Heart left ventricle (tissue), 16 donors: ENCODE results near the gene CPA5. TPM values are rescaled to one million over a fixed set of nuclear protein-coding genes. Genes with fewer than 3 reads are reported as not detected.

Source experiments
- ATAC-seq, 4 donors: fragments of 200-7000 bp; cut with Tn5 transposase; one replicate each; pipeline ENCODE4 v1.9.1; 2020 to 2022; ENCODE audit warnings: moderate library complexity in 4 of 4, mild to moderate bottlenecking in 3 of 4, moderate number of reproducible peaks in 1 of 4
- DNase-seq, 5 donors: peaks; one replicate each; pipeline ENCODE4 v3.0.0-alpha.2; 2020
- H3K27ac ChIP-seq, 12 donors: fragments of 200-600 bp; sonication (generic) in 4 of 12; one replicate each; pipeline versions ENCODE4 v1.5.0 to v1.8.0; 2016 to 2022; ENCODE audit warnings: mild to moderate bottlenecking in 2 of 12
- H3K27me3 ChIP-seq, 9 donors: fragments of 200-600 bp; sonication (generic) in 2 of 9; one replicate each; pipeline versions ENCODE4 v1.5.1 to v1.8.0; 2016 to 2022; ENCODE audit warnings: mild to moderate bottlenecking in 3 of 9
- H3K36me3 ChIP-seq, 9 donors: fragments of 200-600 bp; sonication (generic) in 2 of 9; one replicate each; pipeline versions ENCODE4 v1.5.0 to v1.8.0; 2018 to 2022; ENCODE audit warnings: mild to moderate bottlenecking in 2 of 9
- H3K4me1 ChIP-seq, 12 donors: fragments of 200-600 bp; sonication (generic) in 4 of 12; one replicate each; pipeline versions ENCODE4 v1.5.0 to v1.8.0; 2016 to 2022; ENCODE audit warnings: mild to moderate bottlenecking in 3 of 12
- H3K4me3 ChIP-seq, 12 donors: fragments of 200-600 bp; sonication (generic) in 4 of 12; one replicate each; pipeline versions ENCODE4 v1.5.0 to v1.8.0; 2017 to 2022; ENCODE audit warnings: mild to moderate bottlenecking in 9 of 12, moderate library complexity in 4 of 12
- H3K9me3 ChIP-seq, 12 donors: fragments of 200-600 bp; sonication (generic) in 4 of 12; one replicate each; pipeline versions ENCODE4 v1.5.0 to v1.8.0; 2016 to 2022; ENCODE audit warnings: mild to moderate bottlenecking in 1 of 12
- POLR2A ChIP-seq, 2 donors: fragments of 450-650 bp; IDR thresholded peaks; one replicate each; pipeline ENCODE4 v1.6.1; 2017; ENCODE audit warnings: antibody characterized with exemption in 2 of 2, mild to moderate bottlenecking in 2 of 2, moderate library complexity in 2 of 2
- WGBS, 4 donors: extraction: QIAGEN DNeasy Blood & Tissue Kit in 2 of 4; methylation state at CpG; one replicate each; pipeline versions ENCODE4 v1.1.5 to v1.1.7; 2013 to 2018; 5-methylcytosine and 5-hydroxymethylcytosine counted together
- intact Hi-C, 10 donors: fragments of 100-400 bp; cut with DNase I; formaldehyde crosslinking; loops; one replicate each; pipeline versions ENCODE4 v1.11.1 to v1.14.2; 2022
- polyA plus RNA-seq, 2 donors: library from polyadenylated mRNA; stranded (reverse); fragments of 200-250 nt; gene quantifications; one replicate each; pipeline ENCODE4 v1.2.3, GENCODE V29; 2013
- total RNA-seq, 9 donors: library from RNA; depleted of rRNA in 2 of 9; stranded (reverse); fragments of >200 nt in 2 of 9; fragmentation: NEBNext Ultra II Directional in 3 of 9; extraction: Animal tissue kit (Norgen Biotek cat#: 25700) in 3 of 9; gene quantifications; one replicate each; pipeline versions ENCODE4 v1.1.0 to v1.2.4, GENCODE V29; 2016 to 2023
- TF ChIP-seq, protein P1 (sequence below), 12 donors: fragments of 200-600 bp; sonication (generic) in 4 of 12; IDR thresholded peaks; one replicate each; pipeline versions ENCODE4 v1.5.0 to v1.8.0; 2018 to 2022; ENCODE audit warnings: antibody characterized with exemption in 12 of 12, mild to moderate bottlenecking in 5 of 12
- donor health status: ischemic (EF 13 %, LVEDD 7.1; RV severe dilation, severe dysfunction).
- donor health status: healthy with polysubstance abuse.
- donor health status: DM: no; HTN: yes; CAD: no.
- donor health status: DM: no; HTN: no; CAD: no.
- donor health status: ischemic (EF 25% LVEDD 6.9; RV normal size, moderate dysfunction).
- donor health status: ischemic (EF 25% LVEDD 5.7; RV mildly dilated, moderate dysfunction).
- donor health status: healthy.
- donor health status: DM: yes; HTN: yes; CAD: no.
- donor health status: ischemic (EF 35%, LVEDD 5.7; RV mildly dilated, moderate dysfunction).
- donor health status: nonischemic (EF 11% LVEDD 7.7; RV severe dilation, severe dysfunction).
- donor health status: DM: yes; HTN: yes; CAD: no.
- donor health status: PGD.
- donor health status: ischemic (EF 29% LVEDD 5.4; RV normal size, mild dysfunction).
- donor health status: nonischemic (EF 23%, LVEDD 6.1; RV moderate dilation, normal function).

CPA5 gene
- total and polyA plus RNA-seq, 11 donors, result not detected

DNA sequence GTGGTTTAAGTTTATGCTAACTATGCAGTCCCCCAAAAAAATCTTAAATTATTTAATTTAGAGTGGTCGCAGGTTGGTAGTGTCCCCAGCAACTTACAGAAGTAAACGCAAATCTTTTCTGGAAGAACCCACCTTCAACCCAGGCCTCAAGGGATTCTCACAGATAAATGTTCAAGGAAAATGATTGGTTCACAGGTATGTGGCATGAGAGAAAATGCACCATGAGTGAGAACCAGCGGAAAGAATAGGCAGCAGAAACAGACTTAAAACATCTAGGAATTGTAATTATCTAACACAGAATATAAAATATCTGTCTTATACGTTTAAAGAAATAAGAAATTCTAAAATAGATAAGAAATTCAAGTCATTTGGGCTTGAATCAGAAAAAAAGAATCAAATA, 2.7 kb upstream of the CPA5 start:
- Histone ChIP-seq H3K4me1 (no peaks in the 10 kb centered on the region), H3K4me3 (no peak overlapping the region), H3K36me3 (no peaks in the 10 kb centered on the region), H3K27me3 (peaks cover 0 to 5% (median 0%) of the 10 kb centered on the region in 9 donors), H3K9me3 (peaks cover 0 to 12% (median 0%) of the 10 kb centered on the region in 12 donors), H3K27ac (no peak overlapping the region)
- intact Hi-C loops, result no loop called here
- ATAC-seq, result no peak
- 93 to 94% (median 93%) methylated on average over 4 of the region's 4 CpGs for WGBS, 4 donors
- no peak for TF ChIP-seq POLR2A (IDR thresholded peaks at IDR 0.05)
- TF ChIP-seq, protein P1, sequence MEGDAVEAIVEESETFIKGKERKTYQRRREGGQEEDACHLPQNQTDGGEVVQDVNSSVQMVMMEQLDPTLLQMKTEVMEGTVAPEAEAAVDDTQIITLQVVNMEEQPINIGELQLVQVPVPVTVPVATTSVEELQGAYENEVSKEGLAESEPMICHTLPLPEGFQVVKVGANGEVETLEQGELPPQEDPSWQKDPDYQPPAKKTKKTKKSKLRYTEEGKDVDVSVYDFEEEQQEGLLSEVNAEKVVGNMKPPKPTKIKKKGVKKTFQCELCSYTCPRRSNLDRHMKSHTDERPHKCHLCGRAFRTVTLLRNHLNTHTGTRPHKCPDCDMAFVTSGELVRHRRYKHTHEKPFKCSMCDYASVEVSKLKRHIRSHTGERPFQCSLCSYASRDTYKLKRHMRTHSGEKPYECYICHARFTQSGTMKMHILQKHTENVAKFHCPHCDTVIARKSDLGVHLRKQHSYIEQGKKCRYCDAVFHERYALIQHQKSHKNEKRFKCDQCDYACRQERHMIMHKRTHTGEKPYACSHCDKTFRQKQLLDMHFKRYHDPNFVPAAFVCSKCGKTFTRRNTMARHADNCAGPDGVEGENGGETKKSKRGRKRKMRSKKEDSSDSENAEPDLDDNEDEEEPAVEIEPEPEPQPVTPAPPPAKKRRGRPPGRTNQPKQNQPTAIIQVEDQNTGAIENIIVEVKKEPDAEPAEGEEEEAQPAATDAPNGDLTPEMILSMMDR (IDR thresholded peaks at IDR 0.05), result no peak
- DNase-seq, result no peak

DNA sequence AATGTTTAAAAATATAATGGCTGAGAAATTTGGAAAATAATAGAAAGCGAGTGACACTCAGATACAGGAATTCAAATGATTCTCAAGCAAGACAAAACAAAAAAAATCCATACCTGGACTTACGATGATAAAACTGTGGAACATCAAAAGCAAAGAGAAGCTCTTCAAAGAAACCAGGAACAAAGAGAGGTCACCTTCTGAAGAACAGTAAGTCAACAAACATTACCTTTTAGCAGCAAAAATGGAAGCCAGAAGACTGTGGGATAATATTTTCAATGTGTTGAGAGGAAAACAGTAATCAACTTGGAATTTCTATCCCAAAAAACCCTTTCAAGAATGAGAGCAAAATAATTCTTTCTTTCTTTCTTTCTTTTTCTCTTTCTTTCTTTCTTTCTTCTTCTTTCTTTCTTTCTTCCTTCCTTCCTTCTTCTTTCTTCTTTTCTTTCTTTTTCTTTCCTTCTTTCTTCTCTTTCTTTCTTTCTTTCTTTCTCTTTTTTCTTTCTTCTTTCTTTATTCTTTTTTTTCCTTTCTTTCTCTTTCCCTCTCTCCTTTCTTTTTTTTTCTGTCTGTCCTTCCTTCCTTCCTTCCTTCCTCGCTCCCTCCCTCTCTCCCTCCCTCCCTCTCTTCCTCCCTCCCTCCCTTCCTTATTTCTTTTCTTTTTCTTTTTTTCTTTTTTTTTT, 1.8 kb upstream of the CPA5 start:
- no peaks in the 10 kb centered on the region for H3K36me3 ChIP-seq
- TF ChIP-seq POLR2A (IDR thresholded peaks at IDR 0.05), result no peak
- TF ChIP-seq, protein P1 (IDR thresholded peaks at IDR 0.05), result no peak
- H3K4me1 ChIP-seq, result no peaks in the 10 kb centered on the region
- ATAC-seq, result no peak
- intact Hi-C loops, result no loop called here
- peaks cover 0 to 12% (median 0%) of the 10 kb centered on the region in 12 donors for H3K9me3 ChIP-seq
- H3K27ac ChIP-seq, result no peak overlapping the region
- no peak for DNase-seq
- whole genome bisulfite sequencing, 4 donors, result 93 to 96% (median 96%) methylated on average over 3 of the region's 3 CpGs
- H3K4me3 ChIP-seq, result no peak overlapping the region
- H3K27me3 ChIP-seq, result peaks cover 0 to 5% (median 0%) of the 10 kb centered on the region in 9 donors

DNA sequence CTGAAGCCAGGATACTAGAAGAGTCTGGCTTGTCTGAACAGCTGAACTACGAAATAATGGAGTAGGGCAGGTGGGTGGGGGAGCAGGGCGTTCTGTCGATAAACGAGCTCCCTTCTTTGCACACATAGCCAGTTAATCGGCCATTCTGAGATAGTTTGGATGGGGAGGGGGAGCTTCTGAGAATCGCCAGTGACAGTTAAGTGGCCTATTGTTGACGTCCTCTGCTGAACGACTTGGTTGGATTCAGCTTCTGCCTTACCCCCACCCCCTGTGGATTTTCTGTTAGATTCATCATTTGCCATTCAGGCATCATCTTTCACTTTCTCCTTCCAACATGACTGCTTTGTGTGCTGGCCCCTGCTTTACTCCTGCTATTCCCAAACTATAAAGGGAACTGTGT, 520 bp downstream of the CPA5 start:
- no peak for ATAC-seq
- TF ChIP-seq, protein P1 (IDR thresholded peaks at IDR 0.05), result no peak
- TF ChIP-seq POLR2A (IDR thresholded peaks at IDR 0.05), result no peak
- Histone ChIP-seq H3K36me3 (no peaks in the 10 kb centered on the region), H3K4me1 (no peaks in the 10 kb centered on the region), H3K27ac (no peak overlapping the region), H3K4me3 (no peak overlapping the region), H3K9me3 (peaks cover 0 to 12% (median 0%) of the 10 kb centered on the region in 12 donors), H3K27me3 (peaks cover 0 to 5% (median 0%) of the 10 kb centered on the region in 9 donors)
- intact Hi-C loops, result no loop called here
- 50 to 59% (median 53%) methylated on average over 8 of the region's 8 CpGs for WGBS, 4 donors
- no peak for DNase-seq

DNA sequence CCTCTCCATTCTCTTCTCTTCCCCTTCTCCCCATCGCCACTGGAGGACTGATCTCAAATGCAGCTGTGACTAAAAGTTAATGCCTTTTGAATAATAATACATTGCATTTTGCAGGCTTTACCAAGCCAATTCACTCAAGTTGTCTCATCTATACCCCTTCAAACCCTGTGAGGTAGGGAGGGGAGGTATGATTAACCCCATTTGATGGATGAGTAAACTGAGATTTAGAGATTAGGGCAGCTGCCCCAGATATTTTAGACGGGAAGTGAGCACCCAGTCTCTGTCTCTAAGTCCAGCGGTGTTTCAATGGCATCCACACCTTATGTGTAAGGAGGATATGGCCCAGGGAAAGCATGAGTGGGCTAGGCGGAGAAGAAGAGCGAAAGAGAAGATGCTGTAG, 1.1 kb downstream of the CPA5 start:
- ATAC-seq, result no peak
- WGBS, 4 donors, result 89 to 94% (median 93%) methylated on average over 4 to 5 of the region's 5 CpGs
- TF ChIP-seq POLR2A (IDR thresholded peaks at IDR 0.05), result no peak
- TF ChIP-seq, protein P1 (IDR thresholded peaks at IDR 0.05), result no peak
- Histone ChIP-seq H3K9me3 (peaks cover 0 to 12% (median 0%) of the 10 kb centered on the region in 12 donors), H3K36me3 (no peaks in the 10 kb centered on the region), H3K4me3 (no peak overlapping the region), H3K27me3 (peaks cover 0 to 5% (median 0%) of the 10 kb centered on the region in 9 donors), H3K27ac (no peak overlapping the region), H3K4me1 (peaks cover 0 to 6% (median under 1%) of the 10 kb centered on the region in 12 donors)
- intact Hi-C loops, result no loop called here
- no peak for DNase-seq
